ENCODE results near the gene SLC35D2.

The SLC35D2 gene

GRCh38 chr9:96383165-96383942 lies at the start of gene SLC35D2:
TSS of gene SLC35D2 (minus strand) at chr9:96383711. CDS start at chr9:96383634, 77 bp downstream.
- DNase-seq, result peak in 1 of 2 donors; percentile 41

DNA sequence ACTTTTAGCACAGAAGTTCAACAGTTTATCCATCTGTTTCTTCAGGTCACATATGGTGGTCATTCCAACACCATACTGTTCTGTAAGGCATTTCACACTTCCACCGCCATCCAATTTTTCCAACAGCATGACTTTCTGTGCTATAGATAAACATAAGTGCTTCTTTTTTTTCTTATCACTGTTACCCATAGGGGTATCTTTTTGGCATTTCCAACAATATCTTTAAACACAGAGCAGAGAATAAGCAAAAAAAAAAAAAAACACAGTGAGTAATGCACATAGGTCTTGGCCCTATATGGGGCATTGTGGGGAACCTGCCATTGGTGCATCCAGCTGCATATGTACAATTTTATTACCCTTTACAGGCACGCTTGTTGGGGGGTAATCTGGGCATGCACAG lies 46.9 kb upstream of the SLC35D2 start:
- no peak for DNase-seq

- no peak for DNase-seq
These were observed 46.2 kb upstream of the SLC35D2 start for GRCh38 chr9:96429732-96430131.

DNA sequence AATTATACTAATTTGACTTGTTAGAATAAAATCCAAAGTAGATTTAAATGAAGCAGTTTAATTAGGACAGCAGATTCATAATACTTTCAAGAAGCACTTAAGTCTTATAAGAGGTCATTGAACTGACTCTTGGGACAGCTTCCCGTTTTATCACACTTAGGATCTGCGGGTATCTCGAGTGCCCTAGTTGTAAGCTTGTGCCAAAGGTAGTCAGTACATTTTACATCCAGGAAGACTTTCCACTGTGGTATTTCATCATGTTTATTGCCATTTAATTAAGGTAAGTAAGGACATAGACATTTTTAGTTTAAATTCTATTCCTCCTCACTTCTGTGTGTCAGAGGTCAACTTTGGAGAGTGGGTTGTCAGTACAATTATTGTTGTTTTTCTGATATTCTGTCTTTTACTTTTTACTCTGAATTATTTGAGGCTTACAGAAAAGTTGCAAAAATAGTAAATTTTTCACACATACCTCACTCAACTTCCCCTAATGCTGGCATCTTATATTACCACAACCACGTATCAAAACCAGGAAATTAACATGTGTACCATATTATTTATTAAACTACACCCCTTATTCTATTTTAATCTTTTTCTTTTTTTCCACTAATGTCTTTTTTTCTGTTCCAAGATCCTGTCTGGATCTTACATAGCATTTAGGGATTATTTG lies 42.1 kb upstream of the SLC35D2 start:
- DNase-seq, result no peak

DNA sequence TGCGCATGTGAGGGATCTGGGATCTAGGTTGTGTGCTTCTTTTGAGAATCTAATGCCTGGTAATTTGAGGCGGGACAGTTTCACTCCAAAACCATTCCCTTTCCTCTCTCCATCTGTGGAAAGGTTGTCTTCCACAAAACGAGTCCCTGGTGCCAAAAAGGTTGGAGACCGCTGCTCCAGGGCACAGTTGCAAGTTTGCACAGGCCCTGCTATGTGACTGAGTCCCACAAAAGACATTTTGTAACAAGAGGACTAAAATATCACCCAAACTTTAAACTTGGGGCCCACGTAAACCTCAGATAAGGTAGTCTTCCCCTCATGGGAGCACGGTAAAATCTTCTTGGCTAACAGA lies 40.5 kb upstream of the SLC35D2 start:
- no peak for DNase-seq

- no peak for DNase-seq
These were observed 39.9 kb upstream of the SLC35D2 start for GRCh38 chr9:96423322-96423984.

DNA sequence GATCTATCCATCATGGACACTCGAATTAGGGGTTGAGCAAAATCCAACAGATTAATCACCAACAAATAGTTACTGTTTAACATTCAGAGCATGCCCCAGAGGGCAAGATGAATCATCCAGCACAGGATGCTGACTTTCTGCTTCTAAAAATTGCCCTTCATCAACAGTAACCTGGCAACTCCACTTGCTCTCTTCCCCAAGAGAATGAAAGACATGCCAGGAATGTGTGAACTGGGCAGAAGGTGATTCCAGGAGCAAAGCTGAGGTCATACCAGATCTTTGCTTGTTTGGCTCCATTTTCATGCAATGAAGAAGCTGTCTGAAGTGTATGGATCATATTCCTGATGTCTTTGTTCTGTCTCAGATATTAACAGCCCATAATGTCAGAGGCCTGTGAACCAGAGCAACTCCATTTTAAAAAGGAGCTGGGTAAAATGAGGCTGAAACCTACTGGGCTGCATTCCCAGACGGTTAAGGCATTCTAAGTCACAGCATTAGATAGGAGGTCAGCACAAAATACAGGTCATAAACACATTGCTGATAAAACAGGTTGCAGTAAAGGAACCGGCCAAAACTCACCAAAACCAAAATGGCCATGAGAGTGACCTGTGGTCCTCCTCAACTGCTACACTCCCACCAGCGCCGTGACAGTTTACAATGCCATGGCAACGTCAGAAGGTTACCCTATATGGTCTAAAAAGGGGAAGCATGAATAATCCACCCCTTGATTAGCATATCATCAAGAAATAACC lies 37.1 kb upstream of the SLC35D2 start:
- peak in 1 of 2 donors; percentile 72 for DNase-seq

GRCh38 chr9:96419691-96419969 lies 36.1 kb upstream of the SLC35D2 start:
- DNase-seq, result no peak

DNA sequence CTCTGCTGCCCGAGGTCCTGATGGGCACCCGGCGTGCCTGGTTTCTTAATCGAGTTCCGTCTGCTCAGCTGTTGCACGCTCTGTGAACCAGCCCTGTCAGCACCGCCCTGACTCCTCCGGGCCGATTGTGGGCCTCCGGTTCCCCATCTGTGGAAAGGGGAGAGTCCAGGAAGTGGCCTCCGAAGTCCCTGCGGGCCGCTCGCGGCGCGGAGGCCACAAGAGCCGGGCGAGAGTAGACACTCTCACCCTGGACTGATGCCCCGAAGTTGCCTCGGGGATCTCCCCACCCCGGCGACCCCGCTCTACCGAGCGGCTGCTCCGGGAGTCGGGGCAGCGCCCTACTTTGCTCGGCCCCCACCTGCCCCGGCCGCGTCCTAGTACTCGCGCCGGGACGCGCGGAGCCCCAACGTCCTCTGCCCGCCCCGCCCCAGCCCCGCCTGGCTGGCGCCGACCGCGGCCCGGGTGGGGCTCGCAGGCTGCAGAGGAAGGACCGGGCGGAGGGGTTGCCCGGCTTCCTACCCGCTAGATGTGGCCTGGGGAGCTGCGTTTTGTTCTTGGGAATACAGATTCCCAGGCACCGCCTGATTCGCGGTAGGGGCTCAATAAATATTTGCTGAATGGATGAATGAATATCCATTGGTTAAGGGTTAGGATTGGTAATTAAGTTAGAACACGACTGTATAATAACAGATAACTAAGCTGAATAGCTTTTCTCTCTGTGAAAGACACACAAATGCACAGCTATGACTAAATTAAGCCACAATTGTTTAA lies 35.6 kb upstream of the SLC35D2 start:
- DNase-seq, result peak; percentile 29 to 92

DNA sequence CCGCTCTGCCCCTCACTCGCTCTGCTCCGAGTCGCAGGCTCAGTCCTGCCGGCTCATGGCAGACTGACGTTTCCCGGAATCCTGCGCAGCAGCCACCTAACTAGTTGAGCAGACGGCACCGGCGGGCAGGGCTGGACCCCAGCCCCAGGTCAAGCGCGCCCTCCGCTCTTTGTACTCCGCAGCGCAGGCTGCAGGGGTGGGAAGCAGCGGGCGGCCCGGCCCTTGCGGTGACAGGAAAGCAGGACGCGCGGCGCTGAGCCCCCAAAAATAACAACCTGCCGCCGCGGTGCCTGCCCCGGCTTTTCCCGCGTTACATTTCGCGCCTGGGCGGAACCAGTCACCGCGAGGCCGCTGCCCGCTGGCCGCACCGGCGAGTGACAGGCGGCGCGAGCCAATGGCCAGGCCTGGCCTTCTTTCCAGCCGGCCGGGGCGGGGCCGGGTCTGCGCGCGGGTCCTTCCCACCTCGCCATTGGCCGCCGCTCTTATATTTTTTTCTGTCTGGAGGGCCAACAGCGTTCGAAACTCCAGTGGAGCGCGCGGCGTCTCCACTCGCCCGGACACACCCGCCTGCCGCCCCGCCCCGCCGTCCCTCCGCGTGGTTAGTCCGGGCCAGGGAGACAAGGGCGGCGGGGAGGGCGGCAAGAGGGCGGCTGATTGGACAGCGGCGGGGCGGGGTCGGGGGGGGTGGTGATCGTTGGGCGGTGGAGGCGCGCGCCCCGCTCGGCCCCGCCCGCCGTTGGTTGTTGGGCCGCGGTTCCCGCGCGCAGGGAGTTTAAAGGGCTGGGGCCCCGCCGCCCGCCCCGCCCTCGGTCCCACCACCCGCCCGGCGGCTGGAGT lies 34.8 kb upstream of the SLC35D2 start, which contains the start of gene ZNF367:
TSS of gene ZNF367 (minus strand) at position 288 of the 837 bp plus-strand sequence. CDS start 338 bp downstream, outside the sequence.
- DNase-seq, result peak; percentile 92 to 93

- no peak for DNase-seq
These were observed 34.2 kb upstream of the SLC35D2 start for GRCh38 chr9:96417661-96418082.

DNA sequence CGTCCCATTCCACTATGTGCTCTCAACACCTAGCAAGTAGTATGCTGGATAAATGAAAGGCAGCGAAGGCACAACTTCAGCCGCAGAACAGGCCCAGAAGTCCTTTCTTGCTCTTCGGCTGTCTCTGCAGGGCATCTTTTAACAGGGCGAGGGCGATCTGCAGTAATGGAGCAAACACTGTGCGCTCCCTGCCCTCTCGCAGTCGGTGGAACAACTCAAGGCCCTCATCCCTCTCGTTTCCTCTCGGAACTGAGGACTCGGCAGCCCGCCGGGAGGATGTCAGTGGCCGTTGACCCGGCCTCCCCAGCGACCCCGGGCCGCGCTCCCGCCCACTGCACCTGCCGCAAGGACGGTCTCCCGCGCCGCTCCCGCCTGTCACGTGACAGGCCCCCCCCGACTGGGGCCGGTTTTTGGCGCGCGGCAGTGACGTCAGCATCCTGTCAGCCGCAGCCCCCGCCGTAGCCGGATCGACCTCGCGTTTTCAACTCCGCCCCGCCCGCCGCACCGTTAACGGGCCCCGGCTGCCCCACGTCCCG lies 33.6 kb upstream of the SLC35D2 start:
- DNase-seq, result peak; percentile 29 to 81

DNA sequence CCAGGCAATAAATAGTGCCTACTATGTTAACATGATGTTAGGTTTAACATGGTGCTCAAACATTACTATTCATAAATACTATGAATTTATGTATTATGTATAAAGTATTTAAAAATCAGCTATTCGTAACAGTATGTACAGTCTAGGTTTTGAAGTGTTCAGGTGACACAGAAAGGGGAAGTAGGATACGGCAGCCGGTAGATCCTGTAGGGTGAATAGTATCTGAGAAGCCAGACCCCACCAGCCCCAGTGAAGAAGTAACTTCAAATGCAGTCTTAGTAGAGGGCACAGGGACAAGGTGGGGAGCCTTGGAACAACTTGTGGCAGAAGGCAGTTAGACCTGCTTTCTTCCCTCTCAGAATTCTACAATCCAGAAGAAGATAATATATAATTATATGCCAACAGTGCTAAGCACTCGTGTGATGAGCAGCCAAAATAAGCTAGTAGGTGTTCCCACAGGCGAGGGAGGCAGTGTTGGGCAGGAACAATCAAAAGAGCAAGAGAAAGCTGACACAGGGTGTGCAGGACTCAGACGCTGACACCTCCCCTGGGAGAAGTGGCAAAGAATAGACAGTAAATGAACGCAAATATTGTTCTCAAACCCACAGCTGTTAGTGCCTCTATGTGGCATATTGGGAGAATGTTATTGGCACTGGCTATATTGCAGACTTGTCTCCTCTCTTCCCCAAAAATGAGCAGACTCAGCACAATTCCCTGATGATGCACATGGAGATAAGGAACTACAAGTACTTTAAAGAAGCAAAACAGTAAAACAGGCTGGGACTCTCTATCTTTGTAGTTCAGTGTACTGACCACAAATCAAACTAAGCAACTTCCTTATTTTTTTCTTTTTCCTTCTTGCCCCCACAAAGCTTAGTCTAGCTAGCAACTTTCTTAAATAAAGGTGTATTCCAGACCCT lies 30.1 kb upstream of the SLC35D2 start:
- peak in 1 of 2 donors; percentile 62 for DNase-seq

DNA sequence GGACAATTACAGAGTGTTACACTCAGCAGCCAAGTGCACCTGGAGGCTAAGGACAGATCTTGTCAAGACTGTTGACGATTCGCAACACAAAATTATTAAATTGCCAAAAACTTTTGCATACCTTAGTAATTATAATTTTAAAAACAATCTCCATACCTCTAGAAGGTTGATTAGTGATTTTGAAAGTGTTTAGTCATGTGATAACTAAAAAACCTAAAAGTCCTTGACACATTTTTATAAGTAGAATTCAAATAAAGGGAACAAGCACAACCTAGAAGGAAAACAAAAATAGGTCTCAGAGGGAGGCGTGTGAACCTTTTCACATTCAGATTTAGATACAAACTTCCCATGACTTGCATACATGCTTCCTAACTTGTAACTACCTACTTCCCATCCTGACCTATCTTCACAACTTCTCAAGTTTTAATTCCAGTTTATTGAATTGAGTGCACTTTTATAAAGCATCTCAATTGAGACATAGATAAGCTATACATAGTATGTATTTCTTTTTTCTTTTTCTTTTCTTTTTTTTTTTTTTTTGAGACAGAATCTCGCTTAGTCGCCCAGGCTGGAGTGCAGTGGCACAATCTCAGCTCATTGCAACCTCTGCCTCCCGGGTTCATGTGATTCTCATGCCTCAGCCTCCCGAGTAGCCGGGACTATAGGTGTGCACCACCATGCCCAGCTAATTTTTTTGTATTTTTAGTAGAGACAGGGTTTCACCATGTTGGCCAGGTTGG lies 28.8 kb upstream of the SLC35D2 start:
- no peak for DNase-seq

DNA sequence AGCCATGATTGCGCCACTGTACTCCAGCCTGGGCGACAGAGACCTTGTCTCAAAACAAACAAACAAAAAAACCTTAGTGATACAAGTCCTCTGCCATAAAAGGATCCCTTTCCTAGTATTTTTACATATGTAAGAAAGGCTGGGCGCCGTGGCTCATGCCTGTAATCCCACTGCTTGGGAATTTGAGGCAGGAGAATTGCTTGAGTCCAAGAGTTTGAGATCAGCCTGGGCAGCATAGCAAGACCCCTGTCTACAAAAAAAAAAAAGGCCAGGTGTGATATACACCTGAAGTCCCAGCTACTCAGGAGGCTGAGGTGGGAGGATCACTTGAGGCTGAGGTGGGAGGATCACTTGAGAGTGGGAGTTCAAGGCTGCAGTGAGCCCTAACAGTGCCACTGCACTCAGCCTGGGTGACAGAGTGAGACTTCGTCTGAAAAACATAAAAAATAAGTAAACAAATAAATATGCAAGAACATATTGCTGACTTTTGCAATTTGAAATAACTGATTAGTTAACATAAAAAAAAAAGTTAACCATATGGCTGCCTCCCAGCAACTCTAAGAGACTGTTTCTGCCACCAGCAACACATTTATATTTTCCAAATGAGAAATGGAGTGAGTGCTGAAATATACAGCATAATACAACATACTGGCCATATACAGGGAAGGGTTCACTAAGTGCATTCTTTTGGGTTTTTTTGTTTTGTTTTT lies 27.8 kb upstream of the SLC35D2 start:
- DNase-seq, result no peak

GRCh38 chr9:96408409-96409280 lies 25.1 kb upstream of the SLC35D2 start:
- DNase-seq, result no peak

DNA sequence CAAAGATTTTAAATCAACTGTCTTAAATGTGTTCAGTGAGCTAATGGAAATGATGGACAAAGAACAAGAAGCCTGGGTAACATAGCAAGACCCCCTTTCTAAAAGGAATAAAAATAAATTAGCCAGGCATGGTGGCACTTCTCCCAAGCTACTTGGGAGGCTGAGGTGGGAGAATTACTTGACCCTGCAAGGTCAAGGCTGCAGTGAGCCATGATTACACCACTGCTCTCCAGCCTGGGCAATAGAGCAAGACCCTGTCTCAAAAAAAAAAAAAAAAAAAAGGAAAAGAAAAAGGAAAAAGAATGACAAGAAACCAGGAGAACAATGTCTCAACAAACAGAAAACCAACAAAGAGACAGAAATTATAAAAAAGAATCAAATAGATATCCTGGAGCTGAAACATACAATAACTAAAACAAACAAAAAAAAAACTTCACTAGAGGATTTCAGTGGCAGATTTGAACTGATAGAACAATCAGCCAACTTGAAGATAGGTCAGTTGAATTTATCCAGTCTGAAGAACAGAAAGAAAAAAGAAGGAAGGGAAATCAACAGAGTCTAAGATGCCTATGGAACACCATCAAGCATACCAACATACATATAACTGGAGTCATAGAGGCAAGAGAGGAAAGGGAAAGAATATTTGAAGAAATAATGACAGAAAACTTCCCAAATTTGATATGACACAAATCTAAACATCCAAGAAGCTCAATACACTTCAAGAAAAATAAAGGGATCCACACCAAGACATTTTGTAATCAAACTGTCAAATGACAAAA lies 16.8 kb upstream of the SLC35D2 start:
- no peak for DNase-seq
